Measurements from ENCODE around the gene NPRL2.

NPRL2 gene

GRCh38 chr3:50336452-50337174 lies 14.0 kb downstream of the NPRL2 start:
- no peaks in the 10 kb centered on the region for H3K9me3 ChIP-seq
- H3K4me1 ChIP-seq = peaks cover 0 to 78% (median 58%) of the 10 kb centered on the region in 4 donors
- H3K36me3 ChIP-seq = peaks cover 4 to 9% (median 8%) of the 10 kb centered on the region in 3 donors
- H3K27me3 ChIP-seq = no peaks in the 10 kb centered on the region
- TF ChIP-seq CTCF (IDR thresholded peaks at IDR 0.05) = no peak
- intact Hi-C loops (cut with DNase I; ENCODE audit: low total_unique reads) = no loop called here
- peak overlapping the region; percentile 87 to 94 for H3K4me3 ChIP-seq
- peak overlapping the region; percentile 98 to 99 for H3K27ac ChIP-seq
- no peak for DNase-seq

- Histone ChIP-seq H3K27me3 (no peaks in the 10 kb centered on the region), H3K9me3 (no peaks in the 10 kb centered on the region), H3K36me3 (peaks cover 23 to 30% (median 29%) of the 10 kb centered on the region in 3 donors), H3K4me1 (peaks cover 0 to 61% (median 43%) of the 10 kb centered on the region in 4 donors), H3K4me3 (no peak overlapping the region), H3K27ac (peak overlapping the region; percentile 98 to 99)
- intact Hi-C loops (cut with DNase I; ENCODE audit: low total_unique reads) = no loop called here
- TF ChIP-seq CTCF (IDR thresholded peaks at IDR 0.05) = no peak
- DNase-seq = no peak
Measured at GRCh38 chr3:50334339-50335075, 16.1 kb downstream of the NPRL2 start.

GRCh38 chr3:50333744-50334328 lies 16.7 kb downstream of the NPRL2 start:
- Histone ChIP-seq H3K4me1 (peaks cover 0 to 57% (median 39%) of the 10 kb centered on the region in 4 donors), H3K36me3 (peaks cover 23 to 34% (median 32%) of the 10 kb centered on the region in 3 donors), H3K27ac (peak overlapping the region; percentile 98 to 99), H3K9me3 (no peaks in the 10 kb centered on the region), H3K27me3 (no peaks in the 10 kb centered on the region), H3K4me3 (no peak overlapping the region)
- no peak for TF ChIP-seq CTCF (IDR thresholded peaks at IDR 0.05)
- peak; percentile 59 to 88 for DNase-seq
- intact Hi-C loops (cut with DNase I; ENCODE audit: low total_unique reads) = no loop called here

- no peaks in the 10 kb centered on the region for H3K9me3 ChIP-seq
- H3K36me3 ChIP-seq = peaks cover 23 to 36% (median 34%) of the 10 kb centered on the region in 3 donors
- H3K4me1 ChIP-seq = peaks cover 0 to 61% (median 45%) of the 10 kb centered on the region in 4 donors
- no peaks in the 10 kb centered on the region for H3K27me3 ChIP-seq
- no peak overlapping the region for H3K4me3 ChIP-seq
- DNase-seq = no peak
- no peak overlapping the region for H3K27ac ChIP-seq
- no peak for TF ChIP-seq CTCF (IDR thresholded peaks at IDR 0.05)
- intact Hi-C loops (cut with DNase I; ENCODE audit: low total_unique reads) = no loop called here
Measured at GRCh38 chr3:50331364-50331907, 19.1 kb downstream of the NPRL2 start.

- intact Hi-C loops (cut with DNase I; ENCODE audit: low total_unique reads) = no loop called here
- DNase-seq = no peak
- Histone ChIP-seq H3K9me3 (no peaks in the 10 kb centered on the region), H3K27ac (no peak overlapping the region), H3K27me3 (no peaks in the 10 kb centered on the region), H3K4me3 (no peak overlapping the region), H3K4me1 (peaks cover 0 to 50% (median 38%) of the 10 kb centered on the region in 4 donors), H3K36me3 (peaks cover 30 to 47% (median 44%) of the 10 kb centered on the region in 3 donors)
- no peak for TF ChIP-seq CTCF (IDR thresholded peaks at IDR 0.05)
Measured at GRCh38 chr3:50330330-50330729, 20.2 kb downstream of the NPRL2 start.
